Neural crest cell (in vitro differentiated cells): ENCODE measurements around the gene MRGPRD. TPM values are rescaled to one million over a fixed set of nuclear protein-coding genes. Genes with fewer than 3 reads are reported as not detected.

Experiments used
- DNase-seq: peaks from one replicate; pipeline ENCODE4 v3.0.0; 2021; ENCODE audit warnings: low read depth, mixed read lengths, low spot score
- H3K27ac Mint-ChIP-seq: one replicate; pipeline ENCODE4 v1.8.0; 2021; ENCODE audit warnings: mild to moderate bottlenecking, mixed read lengths; ENCODE audit not compliant: unreplicated experiment
- H3K27me3 Mint-ChIP-seq: 2 replicates; pipeline ENCODE4 v1.8.0; 2021; ENCODE audit warnings: low read depth, mild to moderate bottlenecking, mixed read lengths
- H3K36me3 Mint-ChIP-seq: 2 replicates; pipeline ENCODE4 v1.8.0; 2021; ENCODE audit warnings: low read depth, mild to moderate bottlenecking, mixed read lengths
- H3K4me1 Mint-ChIP-seq: 2 replicates; pipeline ENCODE4 v1.8.0; 2021; ENCODE audit warnings: mixed read lengths
- H3K4me3 Mint-ChIP-seq: one replicate; pipeline ENCODE4 v1.8.0; 2021; ENCODE audit warnings: mild to moderate bottlenecking, mixed read lengths
- H3K9me3 Mint-ChIP-seq: 2 replicates; pipeline ENCODE4 v1.8.0; 2021; ENCODE audit warnings: mixed read lengths
- total RNA-seq: library from RNA; stranded (reverse); gene quantifications from 2 replicates; pipeline ENCODE4 v1.2.1, GENCODE V29; 2021
- TF ChIP-seq, protein P1 (sequence below): fragments of 200-600 bp; sonication (generic); conservative IDR thresholded peaks from 2 replicates; pipeline ENCODE4 v1.5.0; 2021; ENCODE audit warnings: antibody characterized with exemption, mild to moderate bottlenecking

Gene MRGPRD
- total RNA-seq, 1 donor from 2014 or later: not detected

DNA sequence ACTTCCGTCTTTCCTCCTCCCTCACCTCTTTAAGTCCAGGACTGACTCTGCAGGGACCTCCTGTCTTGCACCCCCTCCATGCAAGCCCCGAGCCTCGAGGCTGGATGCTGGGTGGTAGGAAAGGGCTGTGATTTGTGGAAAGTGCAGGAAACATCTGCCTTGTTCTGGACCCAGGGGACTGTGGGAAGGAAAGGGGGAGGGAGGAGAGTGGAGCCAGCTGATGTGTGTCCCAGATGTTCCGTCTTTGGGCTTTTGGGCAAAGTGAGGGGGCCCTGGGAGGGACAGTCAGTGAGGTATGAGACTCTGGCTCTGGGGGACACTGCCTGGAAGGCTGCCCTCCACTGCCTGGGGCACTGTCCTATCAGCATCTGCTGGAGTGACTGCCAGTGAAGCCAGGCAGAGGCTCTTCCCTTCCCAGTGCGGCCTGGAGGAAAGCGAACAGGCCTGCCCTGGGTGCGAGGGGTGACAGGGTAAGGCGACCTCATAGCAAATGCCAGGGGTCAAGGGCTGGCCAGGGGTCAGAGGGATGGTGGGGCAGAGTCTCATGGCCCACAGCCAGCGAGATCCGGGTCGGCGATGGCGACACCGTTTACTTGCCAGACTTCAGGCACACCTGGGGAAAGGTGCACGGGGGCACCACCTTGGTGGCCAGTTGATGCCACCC, 1.7 kb downstream of the MRGPRD start:
- H3K27ac Mint-ChIP-seq: no peak overlapping the region
- peaks cover 7% of the 10 kb centered on the region for H3K9me3 Mint-ChIP-seq
- H3K36me3 Mint-ChIP-seq: no peaks in the 10 kb centered on the region
- peaks cover 9% of the 10 kb centered on the region for H3K27me3 Mint-ChIP-seq
- no peak overlapping the region for H3K4me3 Mint-ChIP-seq
- peaks cover 4% of the 10 kb centered on the region for H3K4me1 Mint-ChIP-seq
- TF ChIP-seq, protein P1, sequence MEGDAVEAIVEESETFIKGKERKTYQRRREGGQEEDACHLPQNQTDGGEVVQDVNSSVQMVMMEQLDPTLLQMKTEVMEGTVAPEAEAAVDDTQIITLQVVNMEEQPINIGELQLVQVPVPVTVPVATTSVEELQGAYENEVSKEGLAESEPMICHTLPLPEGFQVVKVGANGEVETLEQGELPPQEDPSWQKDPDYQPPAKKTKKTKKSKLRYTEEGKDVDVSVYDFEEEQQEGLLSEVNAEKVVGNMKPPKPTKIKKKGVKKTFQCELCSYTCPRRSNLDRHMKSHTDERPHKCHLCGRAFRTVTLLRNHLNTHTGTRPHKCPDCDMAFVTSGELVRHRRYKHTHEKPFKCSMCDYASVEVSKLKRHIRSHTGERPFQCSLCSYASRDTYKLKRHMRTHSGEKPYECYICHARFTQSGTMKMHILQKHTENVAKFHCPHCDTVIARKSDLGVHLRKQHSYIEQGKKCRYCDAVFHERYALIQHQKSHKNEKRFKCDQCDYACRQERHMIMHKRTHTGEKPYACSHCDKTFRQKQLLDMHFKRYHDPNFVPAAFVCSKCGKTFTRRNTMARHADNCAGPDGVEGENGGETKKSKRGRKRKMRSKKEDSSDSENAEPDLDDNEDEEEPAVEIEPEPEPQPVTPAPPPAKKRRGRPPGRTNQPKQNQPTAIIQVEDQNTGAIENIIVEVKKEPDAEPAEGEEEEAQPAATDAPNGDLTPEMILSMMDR: no peak
- DNase-seq: no peak

DNA sequence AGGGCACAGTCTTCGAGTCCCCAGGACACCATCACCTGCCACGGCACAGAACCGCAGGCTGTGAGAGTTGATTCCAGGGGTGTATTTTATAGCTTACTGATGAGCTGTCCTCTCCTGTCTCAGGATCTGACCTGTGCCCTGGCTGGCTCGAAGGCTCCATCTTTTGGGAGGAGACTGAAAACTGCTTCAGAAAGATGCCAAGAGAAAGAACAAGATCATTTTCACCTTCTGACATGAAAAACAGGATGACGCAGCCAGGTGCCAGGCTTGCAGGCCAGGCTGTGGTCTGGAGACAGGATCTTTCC, 2.2 kb downstream of the MRGPRD start:
- Mint-ChIP-seq H3K36me3 (no peaks in the 10 kb centered on the region), H3K4me3 (no peak overlapping the region), H3K4me1 (peaks cover 4% of the 10 kb centered on the region), H3K27me3 (peaks cover 8% of the 10 kb centered on the region), H3K9me3 (peaks cover 7% of the 10 kb centered on the region), H3K27ac (no peak overlapping the region)
- TF ChIP-seq, protein P1: no peak
- DNase-seq: no peak

DNA sequence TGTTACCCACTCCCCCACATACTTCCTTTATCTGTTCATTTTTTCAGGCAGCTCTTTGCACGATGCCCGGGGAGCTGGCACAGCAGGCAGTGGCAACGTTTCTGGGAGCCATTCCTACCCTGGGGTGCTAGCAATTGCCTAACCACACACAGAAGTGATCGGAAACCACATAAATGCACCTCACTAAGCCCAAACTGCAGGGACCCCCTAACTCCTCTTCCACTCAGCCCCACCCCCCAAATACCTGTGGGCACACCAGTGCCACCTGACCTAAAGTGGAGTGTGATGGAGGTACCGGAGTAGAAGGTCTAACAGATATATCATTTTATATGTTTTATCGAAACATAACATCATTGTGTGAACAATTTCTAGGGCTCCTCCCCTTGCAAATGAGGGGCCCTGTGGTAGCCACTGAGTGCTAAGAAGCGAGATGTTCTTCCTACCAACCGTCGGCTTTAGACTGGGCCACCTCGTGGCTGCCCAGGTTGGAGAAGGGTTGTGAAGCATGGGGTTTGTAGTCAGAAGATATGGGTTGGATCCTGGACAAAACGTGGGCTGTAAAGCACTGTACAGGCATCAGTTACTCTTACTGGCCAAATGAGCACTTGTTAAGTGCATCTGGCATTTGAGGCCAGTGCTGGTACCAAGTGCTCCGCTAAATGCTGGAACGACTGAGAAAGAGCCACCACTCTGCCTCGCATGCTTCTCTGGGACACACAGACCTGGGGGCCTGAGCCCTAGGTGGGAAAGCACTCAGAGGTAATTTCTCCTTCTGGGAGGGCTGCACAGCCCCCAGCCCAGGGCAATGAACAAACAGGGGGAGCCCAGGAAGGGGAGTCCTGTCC, 2.8 kb downstream of the MRGPRD start:
- peaks cover 7% of the 10 kb centered on the region for H3K9me3 Mint-ChIP-seq
- no peak overlapping the region for H3K27ac Mint-ChIP-seq
- no peak for DNase-seq
- no peaks in the 10 kb centered on the region for H3K36me3 Mint-ChIP-seq
- TF ChIP-seq, protein P1: no peak
- peaks cover 4% of the 10 kb centered on the region for H3K4me1 Mint-ChIP-seq
- H3K4me3 Mint-ChIP-seq: no peak overlapping the region
- peaks cover 7% of the 10 kb centered on the region for H3K27me3 Mint-ChIP-seq

DNA sequence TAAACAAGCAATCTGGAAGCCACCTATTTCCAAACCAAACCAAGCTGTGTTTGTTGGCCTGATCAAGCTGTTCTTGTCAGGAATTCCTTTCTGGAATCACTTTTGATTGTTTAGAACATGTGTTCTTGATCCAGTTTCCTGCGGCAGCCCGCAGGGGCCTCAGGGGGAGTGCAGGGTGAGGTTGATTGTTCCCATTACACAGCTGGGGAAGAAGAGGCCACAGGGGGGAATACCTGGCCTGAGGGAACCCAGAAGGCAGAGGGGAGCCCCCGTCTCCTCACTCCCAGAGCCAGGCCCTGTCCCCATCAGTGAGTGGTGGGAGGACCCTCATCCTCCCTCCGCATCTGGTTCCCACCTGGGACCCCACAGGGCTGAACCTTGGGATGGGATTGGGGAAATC, 4.2 kb downstream of the MRGPRD start:
- TF ChIP-seq, protein P1: no peak
- H3K9me3 Mint-ChIP-seq: peaks cover 2% of the 10 kb centered on the region
- no peaks in the 10 kb centered on the region for H3K36me3 Mint-ChIP-seq
- peaks cover 4% of the 10 kb centered on the region for H3K4me1 Mint-ChIP-seq
- H3K27me3 Mint-ChIP-seq: peaks cover 5% of the 10 kb centered on the region
- no peak overlapping the region for H3K27ac Mint-ChIP-seq
- H3K4me3 Mint-ChIP-seq: no peak overlapping the region
- DNase-seq: no peak

DNA sequence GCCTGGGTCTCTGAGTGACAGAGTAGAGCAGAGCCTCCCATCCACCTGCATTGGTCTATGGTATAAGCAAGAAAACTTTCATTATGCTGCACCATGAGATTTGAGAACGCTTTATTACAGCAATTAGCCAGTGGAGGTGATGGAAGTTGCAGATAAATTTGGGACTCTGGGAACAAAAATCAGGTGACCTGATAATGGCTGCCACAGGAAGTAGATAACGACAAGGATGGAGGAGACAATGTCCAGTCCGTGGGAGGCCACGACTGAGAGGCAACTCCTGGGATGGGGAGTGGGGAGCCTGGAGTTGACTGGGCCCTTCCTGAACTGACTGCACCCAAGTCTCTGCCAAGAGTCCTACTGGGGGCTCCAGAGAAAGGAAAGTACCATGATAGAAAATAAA, 4.7 kb downstream of the MRGPRD start:
- Mint-ChIP-seq H3K27ac (no peak overlapping the region), H3K9me3 (peaks cover 2% of the 10 kb centered on the region), H3K4me3 (no peak overlapping the region), H3K4me1 (peaks cover 4% of the 10 kb centered on the region), H3K27me3 (peaks cover 10% of the 10 kb centered on the region), H3K36me3 (no peaks in the 10 kb centered on the region)
- TF ChIP-seq, protein P1: no peak
- no peak for DNase-seq
